Sigmoid colon (tissue), 7 donors: ENCODE data around the gene ACTR3. TPM values are rescaled to one million over a fixed set of nuclear protein-coding genes. Genes with fewer than 3 reads are reported as not detected.

Experiments
- DNase-seq: peaks from one replicate; pipeline ENCODE4 v3.0.0-alpha.2; 2019
- H3K27ac ChIP-seq, 4 donors: fragments of 200-600 bp; sonication (generic); one replicate each; pipeline ENCODE4 v1.5.1; 2016 to 2019; ENCODE audit warnings: mild to moderate bottlenecking in 1 of 4
- H3K27me3 ChIP-seq, 3 donors: fragments of 200-600 bp; sonication (generic); one replicate each; pipeline ENCODE4 v1.5.1; 2019; ENCODE audit warnings: mild to moderate bottlenecking in 1 of 3
- H3K36me3 ChIP-seq, 4 donors: fragments of 200-600 bp; sonication (generic); one replicate each; pipeline ENCODE4 v1.5.1; 2016 to 2019
- H3K4me1 ChIP-seq, 4 donors: fragments of 200-600 bp; sonication (generic); one replicate each; pipeline ENCODE4 v1.5.1; 2017 to 2019
- H3K4me3 ChIP-seq, 4 donors: fragments of 200-600 bp; sonication (generic); one replicate each; pipeline ENCODE4 v1.5.1; 2017 to 2019; ENCODE audit warnings: mild to moderate bottlenecking in 2 of 4, moderate library complexity in 1 of 4
- H3K9me3 ChIP-seq, 4 donors: fragments of 200-600 bp in 3 of 4; sonication (generic) in 3 of 4; one replicate each; pipeline versions ENCODE4 v1.5.1 to v1.6.1; 2013 to 2019
- CTCF ChIP-seq, 4 experiments: fragments of 450-650 bp in 3 of 4; fragments of 200-600 bp in 1 of 4; IDR thresholded peaks; one replicate each; pipeline ENCODE4 v1.5.1; 2016 to 2019; ENCODE audit warnings: antibody characterized with exemption in 4 of 4, mild to moderate bottlenecking in 3 of 4, moderate library complexity in 2 of 4
- EP300 ChIP-seq, 4 donors: sonication (generic); formaldehyde crosslinking; IDR thresholded peaks; one replicate each; pipeline ENCODE4 v1.6.1; 2017; ENCODE audit warnings: antibody characterized with exemption in 4 of 4
- POLR2A ChIP-seq, 2 donors: fragments of 450-650 bp; IDR thresholded peaks; one replicate each; pipeline ENCODE4 v1.6.1; 2016; ENCODE audit warnings: antibody characterized with exemption in 2 of 2, mild to moderate bottlenecking in 2 of 2, moderate library complexity in 2 of 2
- POLR2AphosphoS5 ChIP-seq, 4 donors: sonication (generic); formaldehyde crosslinking; IDR thresholded peaks; one replicate each; pipeline ENCODE4 v1.6.1; 2017; ENCODE audit warnings: antibody characterized with exemption in 4 of 4
- WGBS, 2 donors: extraction: QIAGEN DNeasy Blood & Tissue Kit; methylation state at CpG; one replicate each; pipeline ENCODE4 v1.1.7; 2013; 5-methylcytosine and 5-hydroxymethylcytosine counted together
- intact Hi-C: fragments of 100-400 bp; cut with DNase I; formaldehyde crosslinking; loops from one replicate; pipeline ENCODE4 v1.15.1; 2023
- polyA plus RNA-seq, 3 donors: library from polyadenylated mRNA; stranded (reverse); fragments of 200-250 nt; gene quantifications; one replicate each; pipeline ENCODE4 v1.2.3, GENCODE V29; 2013
- total RNA-seq, 4 donors: library from RNA; depleted of rRNA; stranded (reverse); fragments of >200 nt; gene quantifications; one replicate each; pipeline ENCODE4 v1.1.0, GENCODE V29; 2016
- donor health status: healthy with polysubstance abuse.
- donor health status: Bipolar disorder and iron deficiency.
- donor health status: healthy.

The ACTR3 gene
- total and polyA plus RNA-seq, 7 donors, result 108 to 178 (median 147) TPM

- intact Hi-C loops, result no loop called here
- WGBS, 2 donors, result 74% methylated on average over 6 of the region's 6 CpGs
- TF ChIP-seq CTCF (IDR thresholded peaks at IDR 0.05) (no peak), POLR2A (IDR thresholded peaks at IDR 0.05) (no peak), EP300 (IDR thresholded peaks at IDR 0.05) (no peak), POLR2AphosphoS5 (IDR thresholded peaks at IDR 0.05) (no peak)
Measured at GRCh38 chr2:113996671-113997594, 107.0 kb downstream of the ACTR3 start.

GRCh38 chr2:114001152-114001551 is 111.3 kb downstream of the ACTR3 start:
- Histone ChIP-seq H3K9me3 (no peaks in the 10 kb centered on the region), H3K36me3 (no peaks in the 10 kb centered on the region), H3K4me1 (no peaks in the 10 kb centered on the region), H3K27me3 (no peaks in the 10 kb centered on the region), H3K4me3 (no peak overlapping the region), H3K27ac (no peak overlapping the region)
- no peak for TF ChIP-seq CTCF (IDR thresholded peaks at IDR 0.05)
- no peak for TF ChIP-seq POLR2A (IDR thresholded peaks at IDR 0.05)
- TF ChIP-seq POLR2AphosphoS5 (IDR thresholded peaks at IDR 0.05), result no peak
- no peak for TF ChIP-seq EP300 (IDR thresholded peaks at IDR 0.05)
- WGBS, 2 donors, result 82 to 93% methylated on average over 5 of the region's 5 CpGs
- intact Hi-C loops, result no loop called here
- no peak for DNase-seq

More at GRCh38 chr2:113996671-113997594, 107.0 kb downstream of the ACTR3 start:
- H3K9me3 ChIP-seq, result no peaks in the 10 kb centered on the region
- H3K27me3 ChIP-seq, result no peaks in the 10 kb centered on the region
- no peaks in the 10 kb centered on the region for H3K36me3 ChIP-seq
- no peak overlapping the region for H3K27ac ChIP-seq
- no peaks in the 10 kb centered on the region for H3K4me1 ChIP-seq
- no peak for DNase-seq
- H3K4me3 ChIP-seq, result no peak overlapping the region

- Histone ChIP-seq H3K4me1 (no peaks in the 10 kb centered on the region), H3K36me3 (no peaks in the 10 kb centered on the region), H3K4me3 (no peak overlapping the region), H3K27me3 (no peaks in the 10 kb centered on the region), H3K9me3 (no peaks in the 10 kb centered on the region), H3K27ac (no peak overlapping the region)
- DNase-seq, result no peak
- 77 to 90% methylated on average over 2 of the region's 2 CpGs for WGBS, 2 donors
- TF ChIP-seq POLR2A (IDR thresholded peaks at IDR 0.05) (no peak), POLR2AphosphoS5 (IDR thresholded peaks at IDR 0.05) (no peak), CTCF (IDR thresholded peaks at IDR 0.05) (no peak), EP300 (IDR thresholded peaks at IDR 0.05) (no peak)
- intact Hi-C loops, result no loop called here
Measured at GRCh38 chr2:114001937-114002336, 112.0 kb downstream of the ACTR3 start.

GRCh38 chr2:114005110-114005783 is 115.4 kb downstream of the ACTR3 start:
- Histone ChIP-seq H3K27ac (no peak overlapping the region), H3K4me3 (no peak overlapping the region), H3K36me3 (no peaks in the 10 kb centered on the region), H3K4me1 (no peaks in the 10 kb centered on the region), H3K27me3 (no peaks in the 10 kb centered on the region), H3K9me3 (no peaks in the 10 kb centered on the region)
- no peak for DNase-seq
- 91 to 92% methylated on average over 5 of the region's 5 CpGs for WGBS, 2 donors
- TF ChIP-seq EP300 (IDR thresholded peaks at IDR 0.05), result no peak
- no peak for TF ChIP-seq CTCF (IDR thresholded peaks at IDR 0.05)
- no peak for TF ChIP-seq POLR2AphosphoS5 (IDR thresholded peaks at IDR 0.05)
- TF ChIP-seq POLR2A (IDR thresholded peaks at IDR 0.05), result no peak
- intact Hi-C loops, result no loop called here
